ENCODE measurements around the gene LENEP. TPM values are rescaled to one million over a fixed set of nuclear protein-coding genes. Genes with fewer than 3 reads are reported as not detected.

LENEP gene
- total RNA-seq, 1 experiment from 2014 or later: 1.3 TPM

- Histone ChIP-seq H4K20me1 (ENCODE audit: insufficient read depth) (no peaks in the 10 kb centered on the region), H3F3A (ENCODE audit: insufficient read depth, low read depth) (peaks cover 10% of the 10 kb centered on the region), H3K4me3 (no peak overlapping the region), H2AFZ (no peak overlapping the region), H3K9me3 (ENCODE audit: insufficient read depth, low read depth) (no peaks in the 10 kb centered on the region), H3K4me2 (no peak overlapping the region), H3K36me3 (ENCODE audit: low read depth) (no peaks in the 10 kb centered on the region), H3K4me1 (replicated peaks; ENCODE audit: insufficient read depth) (peaks cover 21% of the 10 kb centered on the region), H3K27me3 (ENCODE audit: insufficient read depth, low read depth) (no peaks in the 10 kb centered on the region), H3K79me2 (ENCODE audit: low read depth) (no peaks in the 10 kb centered on the region), H3K9me2 (ENCODE audit: insufficient read depth) (no peaks in the 10 kb centered on the region), H3K27ac (no peak overlapping the region)
- ChIA-PET CTCF (interaction anchor here (1.2 to 1.8 kb wide), 3 partner anchors 22 to 88 kb away, joined by 4 to 8 read pairs (median 5); partner anchors contain the start of gene PBXIP1), POLR2A (ENCODE audit: unreplicated experiment) (interaction anchor here (0.5 to 0.6 kb wide), 2 partner anchors 21 to 73 kb away, joined by 3 read pairs; partner anchors contain the start of gene SHC1)
- no peak for TF ChIP-seq CTCF (conservative IDR thresholded peaks at IDR 0.05)
- no peak for TF ChIP-seq EZH2 (IDR thresholded peaks at IDR 0.05; ENCODE audit: low read depth)
- DNase-seq: no peak
- intact Hi-C loops (cut with micrococcal nuclease; ENCODE audit: unreplicated experiment): loop anchor here (2.0 kb wide), 2 partner anchors 27 to 41 kb away; no protein-coding TSS in a partner anchor
- BruUV-seq (replicated peaks): no TSS peak
These were observed 50.4 kb downstream of the LENEP start for GRCh38 chr1:155043793-155044192.

Small RNA genes lying within 50 kb of the gene (microRNA-seq; reads per million reads assigned to microRNA genes)
- gene MIR4258 (ENCODE audit: borderline number of aligned reads, borderline replicate concordance): not detected

Other genes starting within 250 kb of the LENEP start
- gene KCNN3, start 123.3 kb upstream of the LENEP start, total RNA-seq (2021): 0.33 and 1.1 TPM in 2 replicates
- 27.1 and 38.2 TPM in 2 replicates for gene PMVK, start 56.9 kb upstream of the LENEP start, total RNA-seq (2021)
- 36.3 and 40.2 TPM in 2 replicates for gene PBXIP1, start 37.5 kb upstream of the LENEP start, total RNA-seq (2021)
- 30.0 and 33.2 TPM in 2 replicates for gene PYGO2, start 31.8 kb upstream of the LENEP start, total RNA-seq (2021)
- gene SHC1, start 22.8 kb upstream of the LENEP start, total RNA-seq (2021): 162 and 210 TPM in 2 replicates
- gene CKS1B, start 18.9 kb upstream of the LENEP start, total RNA-seq (2021): 236 and 300 TPM in 2 replicates
- gene FLAD1, start 10.2 kb upstream of the LENEP start, total RNA-seq (2021): 47.9 and 54.2 TPM in 2 replicates
- 38.6 and 44.1 TPM in 2 replicates for gene ZBTB7B, start 9.2 kb downstream of the LENEP start, total RNA-seq (2021)
- 4.4 and 4.7 TPM in 2 replicates for gene DCST2, start 40.2 kb downstream of the LENEP start, total RNA-seq (2021)
- 0.22 and 0.43 TPM in 2 replicates for gene DCST1, start 40.2 kb downstream of the LENEP start, total RNA-seq (2021)
- gene ADAM15, start 57.7 kb downstream of the LENEP start, total RNA-seq (2021): 187 and 195 TPM in 2 replicates
- 14.0 and 17.3 TPM in 2 replicates for gene EFNA4, start 70.2 kb downstream of the LENEP start, total RNA-seq (2021)
- 6.7 and 8.8 TPM in 2 replicates for gene EFNA3, start 85.3 kb downstream of the LENEP start, total RNA-seq (2021)
- gene EFNA1, start 134.3 kb downstream of the LENEP start, total RNA-seq (2021): 30.6 and 35.7 TPM in 2 replicates
- gene SLC50A1, start 142.3 kb downstream of the LENEP start, total RNA-seq (2021): 54.9 and 67.6 TPM in 2 replicates
- gene DPM3, start 146.9 kb downstream of the LENEP start, total RNA-seq (2021): 83.7 and 127 TPM in 2 replicates
- 112 and 156 TPM in 2 replicates for gene KRTCAP2, start 179.7 kb downstream of the LENEP start, total RNA-seq (2021)
- gene TRIM46, start 180.3 kb downstream of the LENEP start, total RNA-seq (2021): 6.0 and 6.2 TPM in 2 replicates
- gene THBS3, start 214.3 kb downstream of the LENEP start, total RNA-seq (2021): 45.4 and 58.8 TPM in 2 replicates
- gene MTX1, start 215.1 kb downstream of the LENEP start, total RNA-seq (2021): 56.1 and 68.9 TPM in 2 replicates